GM19238 (cell line): ENCODE data around the gene ZNFX1.

Source experiments
- DNase-seq: peaks from one replicate; pipeline ENCODE4 v3.0.0; 2011; ENCODE audit warnings: low spot score; ENCODE audit not compliant: insufficient read length

ZNFX1 gene

GRCh38 chr20:49292010-49292409 lies 14.2 kb upstream of the ZNFX1 start:
- DNase-seq = no peak

- DNase-seq = no peak
These were observed 13.3 kb upstream of the ZNFX1 start for GRCh38 chr20:49291200-49291599.

- DNase-seq = no peak
These were observed 12.8 kb upstream of the ZNFX1 start for GRCh38 chr20:49290608-49291191.

GRCh38 chr20:49288784-49289696 lies 11.2 kb upstream of the ZNFX1 start:
- no peak for DNase-seq

- DNase-seq = no peak
These were observed 10.4 kb upstream of the ZNFX1 start for GRCh38 chr20:49288250-49288751.

- no peak for DNase-seq
These were observed 9.8 kb upstream of the ZNFX1 start for GRCh38 chr20:49287555-49288249.

GRCh38 chr20:49286689-49287551 lies 9.1 kb upstream of the ZNFX1 start:
- DNase-seq = no peak

GRCh38 chr20:49285813-49286494 lies 8.1 kb upstream of the ZNFX1 start:
- DNase-seq = no peak

GRCh38 chr20:49285233-49285668 lies 7.4 kb upstream of the ZNFX1 start:
- DNase-seq = no peak

- no peak for DNase-seq
These were observed 7.0 kb upstream of the ZNFX1 start for GRCh38 chr20:49284818-49285217.

- no peak for DNase-seq
These were observed 6.1 kb upstream of the ZNFX1 start for GRCh38 chr20:49283703-49284625.

GRCh38 chr20:49283176-49283702 lies 5.4 kb upstream of the ZNFX1 start:
- no peak for DNase-seq

GRCh38 chr20:49282584-49283171 lies 4.8 kb upstream of the ZNFX1 start:
- DNase-seq = no peak

GRCh38 chr20:49281913-49282467 lies 4.1 kb upstream of the ZNFX1 start:
- DNase-seq = no peak

GRCh38 chr20:49281059-49281912 lies 3.4 kb upstream of the ZNFX1 start:
- no peak for DNase-seq

GRCh38 chr20:49280463-49281058 lies 2.7 kb upstream of the ZNFX1 start:
- DNase-seq = no peak
